MM.1S (cell line): ENCODE results near the gene PPP1R9B.

Source experiments
- EZH2 ChIP-seq: fragments of 300-600 bp; sonication (generic); optimal IDR thresholded peaks from 2 replicates; pipeline ENCODE3; 2017; ENCODE audit warnings: low read depth, mild to moderate bottlenecking, antibody characterized with exemption, low read length, mixed read lengths
- EZH2phosphoT487 ChIP-seq: fragments of 300-600 bp; sonication (generic); IDR thresholded peaks from 2 replicates; pipeline ENCODE4 v1.6.1; 2018; ENCODE audit warnings: antibody characterized with exemption, low read length
- TF ChIP-seq, protein P1 (sequence below): fragments of 300-600 bp; sonication (generic); IDR thresholded peaks from 2 replicates; pipeline ENCODE4 v1.5.1; 2016; ENCODE audit warnings: antibody characterized with exemption, low read length, mixed read lengths

DNA sequence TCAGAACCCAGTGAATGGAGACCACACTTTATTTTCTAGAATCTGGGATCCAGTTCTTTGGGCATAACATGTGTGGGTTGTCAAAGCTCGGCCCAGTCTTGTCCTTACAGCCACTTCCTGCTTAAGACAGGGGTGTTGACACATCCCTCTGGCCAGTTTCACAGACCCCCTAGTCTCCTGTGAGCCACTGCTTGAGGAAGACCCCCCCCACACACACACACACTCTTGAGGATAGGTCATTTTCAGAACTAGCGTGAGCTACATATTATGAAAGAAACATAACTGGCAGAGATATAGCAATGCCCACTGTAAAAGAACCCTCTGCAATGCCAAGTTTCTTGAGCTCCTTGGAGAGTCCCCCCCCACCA is 58.6 kb downstream of the PPP1R9B start:
- TF ChIP-seq, protein P1, sequence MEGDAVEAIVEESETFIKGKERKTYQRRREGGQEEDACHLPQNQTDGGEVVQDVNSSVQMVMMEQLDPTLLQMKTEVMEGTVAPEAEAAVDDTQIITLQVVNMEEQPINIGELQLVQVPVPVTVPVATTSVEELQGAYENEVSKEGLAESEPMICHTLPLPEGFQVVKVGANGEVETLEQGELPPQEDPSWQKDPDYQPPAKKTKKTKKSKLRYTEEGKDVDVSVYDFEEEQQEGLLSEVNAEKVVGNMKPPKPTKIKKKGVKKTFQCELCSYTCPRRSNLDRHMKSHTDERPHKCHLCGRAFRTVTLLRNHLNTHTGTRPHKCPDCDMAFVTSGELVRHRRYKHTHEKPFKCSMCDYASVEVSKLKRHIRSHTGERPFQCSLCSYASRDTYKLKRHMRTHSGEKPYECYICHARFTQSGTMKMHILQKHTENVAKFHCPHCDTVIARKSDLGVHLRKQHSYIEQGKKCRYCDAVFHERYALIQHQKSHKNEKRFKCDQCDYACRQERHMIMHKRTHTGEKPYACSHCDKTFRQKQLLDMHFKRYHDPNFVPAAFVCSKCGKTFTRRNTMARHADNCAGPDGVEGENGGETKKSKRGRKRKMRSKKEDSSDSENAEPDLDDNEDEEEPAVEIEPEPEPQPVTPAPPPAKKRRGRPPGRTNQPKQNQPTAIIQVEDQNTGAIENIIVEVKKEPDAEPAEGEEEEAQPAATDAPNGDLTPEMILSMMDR = no peak
- no peak for TF ChIP-seq EZH2
- TF ChIP-seq EZH2phosphoT487 = no peak
